ENCODE data around the gene SLC5A9.
"Not testable (repeated sequence)": the region's sequence is repeated elsewhere in the genome, so short reads cannot be mapped to it uniquely, and the experiment has no call there.

SLC5A9 gene

DNA sequence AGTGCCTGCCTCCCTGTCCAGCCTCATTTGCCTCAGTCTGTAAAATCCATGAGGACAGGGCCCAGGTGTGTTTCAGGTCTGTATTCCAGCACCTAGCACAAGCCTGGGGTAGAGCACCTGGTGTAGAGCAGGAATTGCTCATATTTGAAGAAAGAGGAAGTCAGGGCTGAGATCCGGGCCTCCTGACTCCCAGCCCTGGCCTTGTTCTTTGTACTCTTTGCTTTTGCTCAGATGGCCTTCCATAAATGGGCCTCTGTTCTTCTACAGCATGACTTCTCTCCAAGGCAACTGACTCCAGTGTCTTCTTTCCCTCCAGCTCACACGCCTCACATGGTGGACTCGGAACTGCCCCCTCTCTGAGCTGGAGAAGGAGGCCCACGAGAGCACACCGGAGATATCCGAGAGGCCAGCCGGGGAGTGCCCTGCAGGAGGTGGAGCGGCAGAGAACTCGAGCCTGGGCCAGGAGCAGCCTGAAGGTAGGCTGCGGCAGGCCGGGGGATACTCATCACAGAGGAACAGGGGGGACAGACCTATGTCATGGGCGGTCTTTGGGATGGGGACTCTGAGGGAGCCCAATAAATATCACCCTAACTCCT lies 19.7 kb downstream of the SLC5A9 start:
- DNase-seq (ENCODE audit: low read depth in 3 of 3): no peak

DNA sequence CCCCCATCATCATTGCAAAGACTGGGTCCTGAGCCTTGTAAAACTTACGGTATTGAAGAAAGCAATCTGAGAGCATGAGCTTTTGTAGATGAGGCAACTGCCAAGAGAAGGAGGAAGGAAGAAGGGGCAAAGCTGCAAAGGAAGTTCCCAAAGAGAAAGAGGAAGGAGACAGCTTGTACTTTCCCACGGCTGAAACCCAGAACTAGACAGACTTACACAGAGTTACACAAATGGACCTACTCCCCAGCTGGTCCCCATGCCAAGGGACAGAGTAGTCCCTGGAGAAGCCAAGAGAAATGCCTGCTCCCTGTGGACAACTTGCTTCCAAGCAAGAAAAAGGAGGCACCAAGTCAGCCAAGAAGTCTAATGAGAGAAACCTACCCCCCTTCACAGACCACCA lies 22.6 kb downstream of the SLC5A9 start:
- DNase-seq (ENCODE audit: low read depth in 3 of 3): no peak

GRCh38 chr1:48246727-48247126 lies 24.2 kb downstream of the SLC5A9 start:
- no peak for DNase-seq (ENCODE audit: low read depth in 3 of 3)

GRCh38 chr1:48248356-48248755 lies 25.8 kb downstream of the SLC5A9 start:
- no peak for DNase-seq (ENCODE audit: low read depth in 3 of 3)

GRCh38 chr1:48249868-48250267 lies 27.4 kb downstream of the SLC5A9 start:
- DNase-seq (ENCODE audit: low read depth in 3 of 3): no peak

DNA sequence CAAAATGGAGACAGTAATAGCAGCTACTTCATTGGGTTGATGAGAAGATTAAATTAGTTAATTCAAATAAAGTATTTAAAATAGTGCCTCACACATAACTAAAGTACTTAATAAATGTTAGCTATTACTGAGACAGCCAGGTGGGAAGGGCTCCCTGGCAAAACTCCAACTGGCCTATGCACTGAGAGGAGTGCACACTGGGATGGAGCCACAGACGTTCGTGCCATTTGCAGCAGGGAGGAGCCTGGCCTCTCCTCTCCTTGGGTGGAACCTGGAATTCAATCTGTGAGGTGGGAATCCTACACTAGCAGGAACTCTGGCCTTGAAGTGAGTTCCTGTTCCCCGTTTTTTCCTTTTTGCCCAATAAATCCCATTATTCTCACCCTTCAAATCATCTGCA lies 28.1 kb downstream of the SLC5A9 start:
- no peak for DNase-seq (ENCODE audit: low read depth in 3 of 3)

GRCh38 chr1:48251323-48251722 lies 28.8 kb downstream of the SLC5A9 start:
- no peak for DNase-seq (ENCODE audit: low read depth in 3 of 3)

DNA sequence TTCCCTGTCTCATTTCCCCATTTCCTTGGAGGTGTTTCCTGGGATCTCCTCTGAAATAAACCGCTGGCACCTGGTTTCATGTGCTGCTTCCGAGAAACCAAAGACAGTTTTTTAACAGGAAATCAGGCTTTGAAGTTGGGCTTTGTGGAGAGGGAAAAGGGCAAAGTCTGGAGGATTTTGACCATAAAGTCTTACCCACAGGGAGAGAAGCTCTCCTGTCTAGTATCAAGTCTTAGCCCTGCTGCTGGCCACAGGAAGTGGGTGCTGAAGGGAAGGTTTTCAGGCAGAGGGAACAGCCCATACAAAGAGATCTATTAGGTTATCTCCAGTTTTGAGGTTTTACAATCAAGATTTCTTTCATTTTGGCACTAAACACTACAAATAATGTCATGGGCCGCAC lies 29.3 kb downstream of the SLC5A9 start:
- DNase-seq (ENCODE audit: low read depth in 3 of 3): no peak

DNA sequence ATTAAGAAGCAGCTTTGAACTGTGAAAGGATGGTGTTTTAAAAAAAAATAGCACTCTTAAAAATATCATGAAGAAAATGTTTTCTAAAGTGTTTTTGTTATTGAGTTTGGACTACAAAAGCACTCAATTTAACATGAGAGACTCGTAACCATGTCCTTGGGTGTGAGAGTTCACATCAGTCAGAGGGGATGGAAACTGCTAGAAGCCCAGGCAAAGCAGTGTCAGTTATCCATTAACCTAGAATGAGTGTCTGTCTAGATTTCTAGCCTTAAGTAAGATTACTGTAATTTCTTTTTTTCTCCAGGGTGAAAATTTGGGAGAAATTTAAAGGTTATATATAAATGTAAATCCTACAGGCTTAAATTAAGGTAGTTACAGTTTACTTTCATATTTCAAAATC lies 31.7 kb downstream of the SLC5A9 start:
- DNase-seq (ENCODE audit: low read depth in 3 of 3): no peak

DNA sequence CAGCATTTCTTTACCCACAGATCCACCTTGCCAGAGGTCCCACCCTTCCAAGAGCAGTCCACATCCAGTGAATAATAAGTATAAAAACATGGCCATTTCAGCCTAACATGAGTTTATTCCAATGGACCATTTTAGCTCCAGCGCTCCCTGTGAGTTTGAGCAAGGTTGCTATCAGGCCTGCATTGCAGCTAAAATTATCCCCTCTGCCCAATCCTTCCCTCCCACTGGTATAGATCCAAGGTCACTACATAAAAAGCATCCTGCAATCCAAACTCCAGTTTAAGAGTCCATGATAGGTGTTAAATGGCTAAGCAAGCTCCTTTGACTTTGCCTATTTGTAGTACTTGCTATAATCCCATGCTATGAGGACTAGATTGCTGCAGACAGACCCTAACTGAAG lies 35.6 kb downstream of the SLC5A9 start:
- DNase-seq (ENCODE audit: low read depth in 3 of 3): no peak

GRCh38 chr1:48261881-48262400 lies 39.4 kb downstream of the SLC5A9 start:
- no peak for DNase-seq (ENCODE audit: low read depth in 3 of 3)

- DNase-seq (ENCODE audit: low read depth in 3 of 3): no peak
Observed at GRCh38 chr1:48263041-48263440, 40.5 kb downstream of the SLC5A9 start.

DNA sequence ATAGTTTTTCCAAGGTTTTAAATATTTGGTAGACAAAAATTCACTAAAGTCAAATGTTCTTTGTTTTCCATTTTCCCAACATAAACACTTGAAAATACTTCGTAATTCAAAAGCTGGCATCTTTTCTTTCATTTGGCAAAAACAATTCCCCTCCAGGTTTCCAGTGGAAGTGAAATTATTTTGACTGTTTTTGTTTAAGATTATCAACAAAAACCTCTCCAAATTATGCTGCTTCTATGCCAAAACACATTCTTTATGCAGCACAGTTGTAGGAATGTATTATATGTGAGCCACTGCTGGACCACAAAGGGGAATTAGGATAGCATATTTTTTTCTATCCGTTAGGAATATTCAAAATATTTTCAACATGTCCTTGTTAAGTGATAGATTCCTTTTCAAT lies 44.1 kb downstream of the SLC5A9 start:
- DNase-seq (ENCODE audit: low read depth in 3 of 3): no peak

DNA sequence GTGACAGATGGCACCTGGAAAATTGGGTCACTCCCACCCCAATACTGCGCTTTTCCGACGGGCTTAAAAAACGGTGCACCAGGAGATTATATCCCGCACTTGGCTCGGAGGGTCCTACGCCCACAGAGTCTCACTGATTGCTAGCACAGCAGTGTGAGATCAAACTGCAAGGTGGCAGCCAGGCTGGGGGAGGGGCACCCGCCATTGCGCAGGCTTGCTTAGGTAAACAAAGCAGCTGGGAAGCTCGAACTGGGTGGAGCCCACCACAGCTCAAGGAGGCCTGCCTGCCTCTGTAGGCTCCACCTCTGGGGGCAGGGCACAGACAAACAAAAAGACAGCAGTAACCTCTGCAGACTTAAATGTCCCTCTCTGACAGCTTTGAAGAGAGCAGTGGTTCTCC lies 54.9 kb downstream of the SLC5A9 start:
- not testable (repeated sequence) for DNase-seq (ENCODE audit: low read depth in 3 of 3)

DNA sequence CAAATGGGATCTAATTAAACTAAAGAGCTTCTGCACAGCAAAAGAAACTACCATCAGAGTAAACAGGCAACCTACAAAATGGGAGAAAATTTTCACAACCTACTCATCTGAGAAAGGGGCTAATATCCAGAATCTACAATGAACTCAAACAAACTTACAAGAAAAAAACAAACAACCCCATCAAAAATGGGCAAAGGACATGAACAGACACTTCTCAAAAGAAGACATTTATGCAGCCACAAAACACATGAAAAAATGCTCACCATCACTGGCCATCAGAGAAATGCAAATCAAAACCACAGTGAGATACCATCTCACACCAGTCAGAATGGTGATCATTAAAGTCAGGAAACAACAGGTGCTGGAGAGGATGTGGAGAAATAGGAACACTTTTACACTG lies 59.8 kb downstream of the SLC5A9 start:
- DNase-seq (ENCODE audit: low read depth in 3 of 3): not testable (repeated sequence)

- not testable (repeated sequence) for DNase-seq (ENCODE audit: low read depth in 3 of 3)
Observed at GRCh38 chr1:48284696-48285420, 62.3 kb downstream of the SLC5A9 start.

DNA sequence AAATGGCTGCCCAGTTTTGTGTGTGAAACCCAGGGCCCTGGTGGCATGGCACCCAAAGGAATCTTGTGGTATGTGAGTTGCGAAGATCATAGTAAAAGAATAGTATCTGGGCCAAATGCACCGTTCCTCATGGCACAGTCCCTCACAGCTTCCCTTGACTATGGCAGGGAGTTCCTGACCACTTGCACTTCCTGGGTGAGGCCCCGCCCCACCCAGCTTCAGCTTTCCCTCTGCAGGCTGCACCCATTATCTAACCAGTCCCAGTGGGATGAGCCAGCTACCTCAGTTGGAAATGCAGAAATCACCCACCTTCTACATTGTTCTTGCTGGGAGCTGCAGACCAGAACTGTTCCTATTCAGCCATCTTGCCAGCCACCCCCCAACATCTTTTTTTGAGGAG lies 63.0 kb downstream of the SLC5A9 start:
- no peak for DNase-seq (ENCODE audit: low read depth in 3 of 3)

DNA sequence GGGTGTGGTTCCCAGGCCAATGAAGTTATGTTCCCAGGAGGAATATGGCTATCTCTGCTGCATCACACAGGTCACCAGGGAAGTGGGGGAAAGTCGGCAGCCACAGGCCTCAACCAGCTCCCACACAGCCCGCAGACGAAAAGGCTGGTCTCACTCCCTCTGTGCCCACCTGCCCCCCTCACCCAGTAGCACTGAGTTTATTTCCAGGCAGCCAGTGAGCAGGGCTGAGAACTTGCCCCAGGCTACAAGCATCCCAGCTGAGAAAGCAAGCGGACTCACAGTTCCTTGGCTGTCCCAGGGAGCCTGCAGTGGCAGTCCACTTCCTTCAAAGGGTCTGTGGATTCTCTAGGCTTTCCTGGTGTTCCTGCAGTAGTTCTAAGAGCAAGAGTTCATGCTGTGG lies 68.9 kb downstream of the SLC5A9 start:
- no peak for DNase-seq (ENCODE audit: low read depth in 3 of 3)

GRCh38 chr1:48292706-48293105 lies 70.2 kb downstream of the SLC5A9 start:
- DNase-seq (ENCODE audit: low read depth in 3 of 3): no peak

GRCh38 chr1:48294094-48294493 lies 71.6 kb downstream of the SLC5A9 start:
- DNase-seq (ENCODE audit: low read depth in 3 of 3): not testable (repeated sequence)

DNA sequence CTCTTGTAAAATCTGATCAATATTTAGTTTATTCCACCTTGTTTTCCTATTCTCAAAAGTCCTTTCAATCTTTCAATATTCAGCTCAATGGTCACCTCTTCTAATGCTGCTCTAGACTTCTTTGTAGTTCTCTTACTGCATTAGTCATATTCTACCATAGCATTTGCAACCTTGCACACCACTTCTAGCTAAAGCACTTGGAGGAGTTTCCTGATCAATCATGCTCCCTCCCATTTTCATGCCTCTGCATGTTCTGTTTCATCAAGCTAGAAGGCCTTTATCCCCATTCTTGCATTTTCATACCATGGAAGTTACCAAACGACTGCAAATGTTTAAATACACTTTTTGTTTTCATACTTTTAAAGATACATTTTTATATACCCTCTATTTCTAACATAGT lies 72.1 kb downstream of the SLC5A9 start:
- DNase-seq (ENCODE audit: low read depth in 3 of 3): no peak
